Endothelial cell (in vitro differentiated cells): ENCODE results near the gene PHLDB2. TPM values are rescaled to one million over a fixed set of nuclear protein-coding genes. Genes with fewer than 3 reads are reported as not detected.

Experiments
- DNase-seq: peaks from one replicate; pipeline ENCODE4 v3.0.0; 2021; ENCODE audit warnings: low spot score
- H3K27ac Mint-ChIP-seq: one replicate; pipeline ENCODE4 v1.8.0; 2021; ENCODE audit warnings: mixed read lengths, inconsistent platforms; ENCODE audit not compliant: unreplicated experiment
- H3K27me3 Mint-ChIP-seq: one replicate; pipeline ENCODE4 v1.8.0; 2021; ENCODE audit warnings: mild to moderate bottlenecking, moderate library complexity, mixed read lengths, inconsistent platforms; ENCODE audit not compliant: unreplicated experiment
- H3K36me3 Mint-ChIP-seq: one replicate; pipeline ENCODE4 v1.8.0; 2021; ENCODE audit warnings: mild to moderate bottlenecking, low read depth, mixed read lengths, inconsistent platforms; ENCODE audit not compliant: unreplicated experiment
- H3K4me1 Mint-ChIP-seq: one replicate; pipeline ENCODE4 v1.8.0; 2021; ENCODE audit warnings: mild to moderate bottlenecking, mixed read lengths, inconsistent platforms; ENCODE audit not compliant: unreplicated experiment
- H3K4me3 Mint-ChIP-seq: one replicate; pipeline ENCODE4 v1.8.0; 2021; ENCODE audit warnings: mild to moderate bottlenecking, mixed read lengths, inconsistent platforms; ENCODE audit not compliant: unreplicated experiment
- H3K9me3 Mint-ChIP-seq: one replicate; pipeline ENCODE4 v1.8.0; 2021; ENCODE audit warnings: mixed read lengths, inconsistent platforms; ENCODE audit not compliant: unreplicated experiment
- CTCF ChIP-seq: fragments of 200-600 bp; sonication (generic); IDR thresholded peaks from one replicate; pipeline ENCODE4 v1.5.0; 2021; ENCODE audit warnings: antibody characterized with exemption; ENCODE audit not compliant: unreplicated experiment
- total RNA-seq: library from RNA; stranded (reverse); fragmentation: NEBNext Ultra II Directional; extraction: Animal tissue kit (Norgen Biotek cat#: 25700); gene quantifications from one replicate; pipeline ENCODE4 v1.2.1, GENCODE V29; 2021; ENCODE audit not compliant: unreplicated experiment

PHLDB2 gene
- total RNA-seq, 1 donor from 2014 or later, result 47.8 TPM

- no peak overlapping the region for H3K27ac Mint-ChIP-seq
- H3K9me3 Mint-ChIP-seq, result no peaks in the 10 kb centered on the region
- H3K4me3 Mint-ChIP-seq, result no peak overlapping the region
- no peaks in the 10 kb centered on the region for H3K27me3 Mint-ChIP-seq
- no peak for DNase-seq
- H3K4me1 Mint-ChIP-seq, result peaks cover 25% of the 10 kb centered on the region
- TF ChIP-seq CTCF, result no peak
- H3K36me3 Mint-ChIP-seq, result peaks cover 8% of the 10 kb centered on the region
These were observed 106.4 kb downstream of the PHLDB2 start for GRCh38 chr3:111965484-111965883.

- Mint-ChIP-seq H3K9me3 (no peaks in the 10 kb centered on the region), H3K4me1 (peaks cover 22% of the 10 kb centered on the region), H3K36me3 (peaks cover 8% of the 10 kb centered on the region), H3K27me3 (no peaks in the 10 kb centered on the region), H3K4me3 (peak overlapping the region; percentile 7), H3K27ac (peak overlapping the region; percentile 77)
- DNase-seq, result no peak
- TF ChIP-seq CTCF, result no peak
These were observed 108.0 kb downstream of the PHLDB2 start for GRCh38 chr3:111967068-111967467.

- H3K4me3 Mint-ChIP-seq, result peak overlapping the region; percentile 5
- DNase-seq, result peak; percentile 86
- H3K27me3 Mint-ChIP-seq, result no peaks in the 10 kb centered on the region
- H3K9me3 Mint-ChIP-seq, result no peaks in the 10 kb centered on the region
- TF ChIP-seq CTCF, result peak; percentile 94
- H3K27ac Mint-ChIP-seq, result peak overlapping the region; percentile 77
- H3K4me1 Mint-ChIP-seq, result peaks cover 22% of the 10 kb centered on the region
- H3K36me3 Mint-ChIP-seq, result peaks cover 8% of the 10 kb centered on the region
These were observed 108.7 kb downstream of the PHLDB2 start for GRCh38 chr3:111967651-111968274.

- peaks cover 8% of the 10 kb centered on the region for H3K36me3 Mint-ChIP-seq
- peaks cover 22% of the 10 kb centered on the region for H3K4me1 Mint-ChIP-seq
- H3K4me3 Mint-ChIP-seq, result no peak overlapping the region
- no peaks in the 10 kb centered on the region for H3K9me3 Mint-ChIP-seq
- H3K27ac Mint-ChIP-seq, result no peak overlapping the region
- no peak for DNase-seq
- no peak for TF ChIP-seq CTCF
- H3K27me3 Mint-ChIP-seq, result no peaks in the 10 kb centered on the region
These were observed 109.4 kb downstream of the PHLDB2 start for GRCh38 chr3:111968319-111969054.

- Mint-ChIP-seq H3K9me3 (no peaks in the 10 kb centered on the region), H3K27me3 (no peaks in the 10 kb centered on the region), H3K4me3 (no peak overlapping the region), H3K27ac (no peak overlapping the region), H3K4me1 (peaks cover 22% of the 10 kb centered on the region), H3K36me3 (peaks cover 8% of the 10 kb centered on the region)
- no peak for DNase-seq
- TF ChIP-seq CTCF, result no peak
These were observed 111.3 kb downstream of the PHLDB2 start for GRCh38 chr3:111970376-111970775.
